ENCODE measurements around the gene PLPPR1. TPM values are rescaled to one million over a fixed set of nuclear protein-coding genes. Genes with fewer than 3 reads are reported as not detected.

The PLPPR1 gene
- total RNA-seq, 1 donor from 2014 or later = not detected

DNA sequence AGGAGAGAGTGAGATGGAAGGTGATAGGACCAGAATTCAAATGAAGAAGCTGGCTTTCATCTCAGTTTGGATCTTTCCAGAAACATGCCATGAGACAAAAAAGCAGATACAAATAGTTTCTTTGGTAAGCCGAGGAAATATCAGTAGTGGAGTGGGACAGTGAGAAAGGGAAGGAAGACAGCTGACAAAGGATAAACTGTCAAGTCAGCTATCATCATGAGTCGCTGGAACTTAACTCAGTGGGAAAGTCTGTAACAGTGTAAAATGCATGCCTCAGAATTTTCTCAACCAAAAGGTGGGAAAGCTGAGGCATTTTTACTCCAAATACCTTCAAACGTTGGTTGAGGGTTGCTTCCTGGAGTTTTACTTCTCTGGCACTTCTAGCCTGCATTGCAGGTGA, 129.8 kb downstream of the PLPPR1 start:
- no peak overlapping the region for H3K27ac Mint-ChIP-seq (ENCODE audit: unreplicated experiment)
- no peak overlapping the region for H3K4me3 Mint-ChIP-seq (ENCODE audit: unreplicated experiment)
- H3K4me1 Mint-ChIP-seq (ENCODE audit: unreplicated experiment) = no peaks in the 10 kb centered on the region
- TF ChIP-seq, protein P1, sequence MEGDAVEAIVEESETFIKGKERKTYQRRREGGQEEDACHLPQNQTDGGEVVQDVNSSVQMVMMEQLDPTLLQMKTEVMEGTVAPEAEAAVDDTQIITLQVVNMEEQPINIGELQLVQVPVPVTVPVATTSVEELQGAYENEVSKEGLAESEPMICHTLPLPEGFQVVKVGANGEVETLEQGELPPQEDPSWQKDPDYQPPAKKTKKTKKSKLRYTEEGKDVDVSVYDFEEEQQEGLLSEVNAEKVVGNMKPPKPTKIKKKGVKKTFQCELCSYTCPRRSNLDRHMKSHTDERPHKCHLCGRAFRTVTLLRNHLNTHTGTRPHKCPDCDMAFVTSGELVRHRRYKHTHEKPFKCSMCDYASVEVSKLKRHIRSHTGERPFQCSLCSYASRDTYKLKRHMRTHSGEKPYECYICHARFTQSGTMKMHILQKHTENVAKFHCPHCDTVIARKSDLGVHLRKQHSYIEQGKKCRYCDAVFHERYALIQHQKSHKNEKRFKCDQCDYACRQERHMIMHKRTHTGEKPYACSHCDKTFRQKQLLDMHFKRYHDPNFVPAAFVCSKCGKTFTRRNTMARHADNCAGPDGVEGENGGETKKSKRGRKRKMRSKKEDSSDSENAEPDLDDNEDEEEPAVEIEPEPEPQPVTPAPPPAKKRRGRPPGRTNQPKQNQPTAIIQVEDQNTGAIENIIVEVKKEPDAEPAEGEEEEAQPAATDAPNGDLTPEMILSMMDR (IDR thresholded peaks at IDR 0.05) = no peak
- H3K9me3 Mint-ChIP-seq (ENCODE audit: unreplicated experiment) = no peaks in the 10 kb centered on the region
- H3K27me3 Mint-ChIP-seq (ENCODE audit: unreplicated experiment) = no peaks in the 10 kb centered on the region
- no peak for DNase-seq (ENCODE audit: extremely low spot score, unreplicated experiment)
- no peaks in the 10 kb centered on the region for H3K36me3 Mint-ChIP-seq (ENCODE audit: unreplicated experiment)

DNA sequence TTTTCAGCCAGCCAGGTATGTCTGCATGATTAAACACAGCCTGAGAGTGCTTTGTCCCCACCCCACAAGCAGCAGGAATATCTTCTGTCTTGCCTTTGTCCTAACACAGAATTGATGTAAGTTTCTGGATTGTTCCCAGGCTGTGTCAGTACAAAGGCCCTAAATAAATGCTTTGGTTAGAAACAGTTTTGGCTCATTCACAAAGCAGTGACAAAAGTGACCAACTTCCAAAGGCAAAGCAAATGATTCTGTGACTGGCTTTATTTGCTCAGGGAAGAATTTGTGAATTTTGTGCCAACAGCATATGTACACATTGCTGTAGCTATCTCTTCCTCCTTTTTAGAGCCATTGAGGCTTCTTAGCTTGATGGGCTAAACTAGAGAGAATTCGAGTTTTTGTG, 133.7 kb downstream of the PLPPR1 start:
- TF ChIP-seq, protein P1 (IDR thresholded peaks at IDR 0.05) = no peak
- H3K4me3 Mint-ChIP-seq (ENCODE audit: unreplicated experiment) = no peak overlapping the region
- no peaks in the 10 kb centered on the region for H3K36me3 Mint-ChIP-seq (ENCODE audit: unreplicated experiment)
- no peak overlapping the region for H3K27ac Mint-ChIP-seq (ENCODE audit: unreplicated experiment)
- H3K9me3 Mint-ChIP-seq (ENCODE audit: unreplicated experiment) = no peaks in the 10 kb centered on the region
- H3K27me3 Mint-ChIP-seq (ENCODE audit: unreplicated experiment) = no peaks in the 10 kb centered on the region
- no peaks in the 10 kb centered on the region for H3K4me1 Mint-ChIP-seq (ENCODE audit: unreplicated experiment)
- no peak for DNase-seq (ENCODE audit: extremely low spot score, unreplicated experiment)

DNA sequence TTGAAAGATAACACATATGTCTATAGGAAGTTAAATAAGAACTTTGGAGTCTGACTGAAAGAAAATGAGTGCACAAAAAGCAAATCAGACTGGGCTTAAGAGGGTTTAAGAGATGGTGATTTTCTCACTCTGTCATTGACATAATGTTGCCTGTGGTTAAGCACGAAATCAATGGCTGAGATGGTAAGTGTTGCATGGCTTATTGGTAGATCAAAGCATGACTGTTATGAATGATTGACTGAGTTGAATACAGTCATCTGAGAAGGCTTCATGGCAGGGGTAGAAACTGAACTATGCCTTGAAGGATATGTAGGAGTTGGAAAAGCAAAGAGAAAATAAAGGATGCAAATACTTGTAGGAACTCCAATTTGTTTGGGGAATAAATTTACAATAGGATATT, 136.6 kb downstream of the PLPPR1 start:
- TF ChIP-seq, protein P1 (IDR thresholded peaks at IDR 0.05) = no peak
- Mint-ChIP-seq H3K27me3 (ENCODE audit: unreplicated experiment) (no peaks in the 10 kb centered on the region), H3K4me3 (ENCODE audit: unreplicated experiment) (no peak overlapping the region), H3K36me3 (ENCODE audit: unreplicated experiment) (no peaks in the 10 kb centered on the region), H3K27ac (ENCODE audit: unreplicated experiment) (no peak overlapping the region), H3K4me1 (ENCODE audit: unreplicated experiment) (no peaks in the 10 kb centered on the region), H3K9me3 (ENCODE audit: unreplicated experiment) (no peaks in the 10 kb centered on the region)
- DNase-seq (ENCODE audit: extremely low spot score, unreplicated experiment) = no peak

DNA sequence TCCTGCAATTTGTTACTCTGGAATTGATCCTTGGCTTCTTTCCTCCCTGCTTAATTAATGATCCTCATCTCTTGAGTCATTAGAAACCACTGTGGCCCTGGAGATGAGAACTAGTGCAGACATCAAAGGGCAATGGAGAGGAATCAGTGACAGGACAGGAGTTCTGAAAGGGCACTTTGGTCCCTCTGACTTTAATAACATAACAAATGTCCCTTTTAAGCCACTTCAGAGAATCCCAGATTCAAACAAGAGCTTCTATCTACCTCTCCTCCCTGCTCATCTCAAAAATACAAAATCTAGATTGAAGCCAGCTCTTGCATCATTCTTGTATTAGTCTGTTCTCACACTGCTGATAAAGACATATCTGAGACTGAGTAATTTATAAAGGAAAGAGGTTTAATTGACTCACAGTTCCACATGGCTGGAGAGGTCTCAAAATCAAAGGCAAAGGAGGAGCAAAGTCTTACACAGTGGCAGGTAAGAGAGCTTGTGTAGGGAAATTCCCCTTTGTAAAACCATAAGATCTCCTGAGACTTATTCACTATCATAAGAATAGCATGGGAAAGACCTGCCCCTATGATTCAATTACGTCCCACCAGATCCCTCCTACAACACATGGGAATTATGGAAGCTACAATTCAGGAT, 139.1 kb downstream of the PLPPR1 start:
- TF ChIP-seq, protein P1 (IDR thresholded peaks at IDR 0.05) = no peak
- no peaks in the 10 kb centered on the region for H3K4me1 Mint-ChIP-seq (ENCODE audit: unreplicated experiment)
- H3K9me3 Mint-ChIP-seq (ENCODE audit: unreplicated experiment) = no peaks in the 10 kb centered on the region
- no peak for DNase-seq (ENCODE audit: extremely low spot score, unreplicated experiment)
- H3K4me3 Mint-ChIP-seq (ENCODE audit: unreplicated experiment) = no peak overlapping the region
- H3K27ac Mint-ChIP-seq (ENCODE audit: unreplicated experiment) = no peak overlapping the region
- no peaks in the 10 kb centered on the region for H3K27me3 Mint-ChIP-seq (ENCODE audit: unreplicated experiment)
- no peaks in the 10 kb centered on the region for H3K36me3 Mint-ChIP-seq (ENCODE audit: unreplicated experiment)

DNA sequence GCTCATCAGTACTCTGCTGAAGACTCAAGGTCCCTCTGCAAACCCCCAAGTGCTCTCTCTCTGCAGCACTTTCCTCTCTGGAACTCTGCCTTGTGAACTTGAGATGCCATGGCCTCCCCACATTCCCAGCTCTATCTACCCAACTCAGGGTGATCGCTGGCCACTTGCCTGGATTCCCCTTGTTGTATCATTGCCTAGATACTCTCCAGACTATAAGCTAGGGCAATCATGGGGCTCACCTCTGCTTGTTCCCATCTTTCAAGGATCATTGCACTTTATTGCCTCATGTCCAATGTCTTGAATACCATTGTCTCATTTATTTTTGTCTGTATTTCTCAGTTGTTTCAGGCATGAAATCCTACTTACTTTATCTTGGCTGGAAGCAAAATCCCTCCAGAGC, 144.1 kb downstream of the PLPPR1 start:
- Mint-ChIP-seq H3K27me3 (ENCODE audit: unreplicated experiment) (no peaks in the 10 kb centered on the region), H3K9me3 (ENCODE audit: unreplicated experiment) (peaks cover 4% of the 10 kb centered on the region), H3K4me1 (ENCODE audit: unreplicated experiment) (no peaks in the 10 kb centered on the region), H3K27ac (ENCODE audit: unreplicated experiment) (no peak overlapping the region), H3K4me3 (ENCODE audit: unreplicated experiment) (no peak overlapping the region), H3K36me3 (ENCODE audit: unreplicated experiment) (no peaks in the 10 kb centered on the region)
- TF ChIP-seq, protein P1 (IDR thresholded peaks at IDR 0.05) = no peak
- no peak for DNase-seq (ENCODE audit: extremely low spot score, unreplicated experiment)
